HCT116 (cell line): ENCODE results near the gene GRIK2.

Experiments
- CEBPB ChIP-seq: IDR thresholded peaks from 2 replicates; pipeline ENCODE4 v1.6.1; 2012; ENCODE audit warnings: low read depth
- EGR1 ChIP-seq: IDR thresholded peaks from 2 replicates; pipeline ENCODE4 v1.6.1; 2012; ENCODE audit warnings: low read depth
- EZH2 ChIP-seq: fragments of 200-600 bp; sonication (generic); IDR thresholded peaks from 2 replicates; pipeline ENCODE4 v1.6.1; 2017; ENCODE audit warnings: antibody characterized with exemption, mixed run types
- EZH2phosphoT487 ChIP-seq: fragments of 200-600 bp; IDR thresholded peaks from 2 replicates; pipeline ENCODE4 v1.6.1; 2018; ENCODE audit warnings: antibody characterized with exemption, borderline replicate concordance
- MAX ChIP-seq: IDR thresholded peaks from 2 replicates; pipeline ENCODE4 v1.6.1; 2012
- POLR2A ChIP-seq: IDR thresholded peaks from 2 replicates; pipeline ENCODE4 v1.7.0; 2011; ENCODE audit warnings: borderline replicate concordance; ENCODE audit not compliant: insufficient read depth, insufficient read length; ENCODE audit errors: extremely low read depth
- POLR2AphosphoS5 ChIP-seq: IDR thresholded peaks from 2 replicates; pipeline ENCODE4 v1.6.1; 2011; ENCODE audit warnings: mild to moderate bottlenecking, low read depth, low read length, moderate library complexity
- RAD21 ChIP-seq: IDR thresholded peaks from 2 replicates; pipeline ENCODE4 v1.6.1; 2012; ENCODE audit warnings: low read depth, mild to moderate bottlenecking
- REST ChIP-seq: IDR thresholded peaks from 2 replicates; pipeline ENCODE4 v1.6.1; 2012; ENCODE audit warnings: low read depth
- TCF7L2 ChIP-seq: IDR thresholded peaks from 2 replicates; pipeline ENCODE4 v1.7.0; 2011; ENCODE audit warnings: borderline replicate concordance, inconsistent platforms; ENCODE audit not compliant: insufficient read depth, insufficient read length; ENCODE audit errors: extremely low read depth
- YY1 ChIP-seq: IDR thresholded peaks from 2 replicates; pipeline ENCODE4 v1.6.1; 2011; ENCODE audit warnings: low read length, low read depth, moderate library complexity, mild to moderate bottlenecking; ENCODE audit not compliant: insufficient replicate concordance; ENCODE audit errors: extremely low read depth
- ZNF274 ChIP-seq: fragments of 200-500 bp; sonication (Bioruptor generic); IDR thresholded peaks from 2 replicates; pipeline ENCODE4 v1.6.1; 2014; ENCODE audit warnings: mild to moderate bottlenecking, low read depth, low read length, inconsistent platforms
- TF ChIP-seq, protein P1 (sequence below), 3 experiments: fragments of 200-600 bp in 1 of 3; sonication (generic) in 1 of 3; IDR thresholded peaks in 2 of 3; conservative IDR thresholded peaks in 1 of 3; 2 replicates each; pipeline ENCODE4 v1.5.1; 2012 to 2017; ENCODE audit warnings: low read depth in 2 of 3, low read length in 2 of 3, antibody characterized with exemption in 1 of 3, borderline replicate concordance in 1 of 3, control low read depth in 1 of 3, mild to moderate bottlenecking in 1 of 3, mixed read lengths in 1 of 3, mixed run types in 1 of 3, moderate library complexity in 1 of 3; ENCODE audit not compliant: insufficient read depth in 1 of 3

DNA sequence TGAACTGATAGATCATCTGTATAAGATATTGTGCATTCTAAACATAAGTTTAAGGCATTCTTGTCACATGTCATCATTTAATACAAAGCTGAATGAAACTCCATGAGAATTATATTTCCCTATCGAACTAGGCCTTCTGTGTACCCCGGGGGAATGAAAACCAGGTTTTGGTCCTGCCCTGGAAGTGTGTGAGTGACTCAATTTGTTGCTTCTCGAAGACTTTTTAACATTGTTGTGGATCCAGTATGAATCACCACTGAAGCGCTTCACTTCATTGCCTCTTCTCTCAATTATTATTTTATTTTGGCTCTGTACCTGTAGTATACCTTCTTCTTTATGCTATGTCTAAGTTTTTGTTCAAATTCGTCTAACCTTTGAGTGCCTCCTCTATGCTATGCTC, 150.8 kb downstream of the GRIK2 start:
- TF ChIP-seq TCF7L2 (no peak), POLR2A (no peak), EGR1 (no peak), POLR2AphosphoS5 (no peak), MAX (no peak), EZH2 (no peak), ZNF274 (no peak), YY1 (no peak), EZH2phosphoT487 (no peak), CEBPB (no peak), RAD21 (no peak), REST (no peak)
- TF ChIP-seq, protein P1, sequence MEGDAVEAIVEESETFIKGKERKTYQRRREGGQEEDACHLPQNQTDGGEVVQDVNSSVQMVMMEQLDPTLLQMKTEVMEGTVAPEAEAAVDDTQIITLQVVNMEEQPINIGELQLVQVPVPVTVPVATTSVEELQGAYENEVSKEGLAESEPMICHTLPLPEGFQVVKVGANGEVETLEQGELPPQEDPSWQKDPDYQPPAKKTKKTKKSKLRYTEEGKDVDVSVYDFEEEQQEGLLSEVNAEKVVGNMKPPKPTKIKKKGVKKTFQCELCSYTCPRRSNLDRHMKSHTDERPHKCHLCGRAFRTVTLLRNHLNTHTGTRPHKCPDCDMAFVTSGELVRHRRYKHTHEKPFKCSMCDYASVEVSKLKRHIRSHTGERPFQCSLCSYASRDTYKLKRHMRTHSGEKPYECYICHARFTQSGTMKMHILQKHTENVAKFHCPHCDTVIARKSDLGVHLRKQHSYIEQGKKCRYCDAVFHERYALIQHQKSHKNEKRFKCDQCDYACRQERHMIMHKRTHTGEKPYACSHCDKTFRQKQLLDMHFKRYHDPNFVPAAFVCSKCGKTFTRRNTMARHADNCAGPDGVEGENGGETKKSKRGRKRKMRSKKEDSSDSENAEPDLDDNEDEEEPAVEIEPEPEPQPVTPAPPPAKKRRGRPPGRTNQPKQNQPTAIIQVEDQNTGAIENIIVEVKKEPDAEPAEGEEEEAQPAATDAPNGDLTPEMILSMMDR (IDR thresholded peaks at IDR 0.05 in 2 of 3, conservative IDR thresholded peaks at IDR 0.05 in 1 of 3; ENCODE audit: borderline replicate concordance in 1 of 3, insufficient read depth in 1 of 3, low read depth in 2 of 3, low read length in 2 of 3) = no peak
